T-helper 22 cell (primary cell): ENCODE measurements around the gene LRFN4.

ENCODE experiments used
- DNase-seq: peaks from one replicate; pipeline ENCODE4 v3.0.0-alpha.2; 2020; ENCODE audit warnings: low read depth

The LRFN4 gene

GRCh38 chr11:66870616-66871520, 14.0 kb downstream of the LRFN4 start:
- DNase-seq = no peak

GRCh38 chr11:66871521-66871901, 14.6 kb downstream of the LRFN4 start:
- DNase-seq = no peak

GRCh38 chr11:66874232-66874631, 17.4 kb downstream of the LRFN4 start:
- no peak for DNase-seq

GRCh38 chr11:66875378-66875777, 18.5 kb downstream of the LRFN4 start:
- DNase-seq = no peak

- no peak for DNase-seq
These were observed 20.9 kb downstream of the LRFN4 start for GRCh38 chr11:66877588-66878385.

GRCh38 chr11:66878474-66878873, 21.6 kb downstream of the LRFN4 start:
- DNase-seq = no peak

GRCh38 chr11:66879000-66879399, 22.1 kb downstream of the LRFN4 start:
- DNase-seq = no peak

- DNase-seq = no peak
These were observed 22.7 kb downstream of the LRFN4 start for GRCh38 chr11:66879583-66879982.

GRCh38 chr11:66879999-66880398, 23.1 kb downstream of the LRFN4 start:
- DNase-seq = no peak

- no peak for DNase-seq
These were observed 23.9 kb downstream of the LRFN4 start for GRCh38 chr11:66880496-66881450.

- DNase-seq = no peak
These were observed 24.6 kb downstream of the LRFN4 start for GRCh38 chr11:66881451-66881835.

- DNase-seq = no peak
These were observed 25.1 kb downstream of the LRFN4 start for GRCh38 chr11:66881927-66882452.

GRCh38 chr11:66882561-66883015, 25.7 kb downstream of the LRFN4 start:
- no peak for DNase-seq

GRCh38 chr11:66883016-66883965, 26.4 kb downstream of the LRFN4 start:
- DNase-seq = no peak

GRCh38 chr11:66884443-66884842, 27.6 kb downstream of the LRFN4 start:
- DNase-seq = no peak

- DNase-seq = no peak
These were observed 28.6 kb downstream of the LRFN4 start for GRCh38 chr11:66885469-66885868.

- DNase-seq = no peak
These were observed 29.1 kb downstream of the LRFN4 start for GRCh38 chr11:66885950-66886440.

- no peak for DNase-seq
These were observed 29.9 kb downstream of the LRFN4 start for GRCh38 chr11:66886671-66887221.

- no peak for DNase-seq
These were observed 30.7 kb downstream of the LRFN4 start for GRCh38 chr11:66887526-66887925.

- DNase-seq = no peak
These were observed 31.4 kb downstream of the LRFN4 start for GRCh38 chr11:66888282-66888681.
